ENCODE measurements around the gene GTF3C1.

DNA sequence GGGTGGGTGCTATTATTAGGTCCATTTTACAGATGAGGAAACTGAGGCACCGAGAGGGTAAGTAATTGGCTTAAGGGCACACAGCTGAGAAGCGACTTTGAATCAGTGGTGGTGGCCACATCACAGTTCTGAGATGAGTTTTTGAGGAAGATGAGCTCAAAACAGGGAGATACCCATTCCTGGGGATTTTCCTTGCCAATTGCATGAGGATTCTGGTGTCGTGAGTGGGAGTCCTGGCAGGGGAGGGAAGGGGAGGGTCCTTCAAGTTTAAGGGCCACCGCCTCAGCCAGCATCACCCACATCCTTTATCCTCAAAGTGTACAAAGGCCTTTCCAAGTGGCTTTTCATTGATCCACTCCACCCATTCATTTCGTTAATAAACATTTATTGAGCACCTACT lies 102.4 kb downstream of the GTF3C1 start:
- TF ChIP-seq, protein P1, sequence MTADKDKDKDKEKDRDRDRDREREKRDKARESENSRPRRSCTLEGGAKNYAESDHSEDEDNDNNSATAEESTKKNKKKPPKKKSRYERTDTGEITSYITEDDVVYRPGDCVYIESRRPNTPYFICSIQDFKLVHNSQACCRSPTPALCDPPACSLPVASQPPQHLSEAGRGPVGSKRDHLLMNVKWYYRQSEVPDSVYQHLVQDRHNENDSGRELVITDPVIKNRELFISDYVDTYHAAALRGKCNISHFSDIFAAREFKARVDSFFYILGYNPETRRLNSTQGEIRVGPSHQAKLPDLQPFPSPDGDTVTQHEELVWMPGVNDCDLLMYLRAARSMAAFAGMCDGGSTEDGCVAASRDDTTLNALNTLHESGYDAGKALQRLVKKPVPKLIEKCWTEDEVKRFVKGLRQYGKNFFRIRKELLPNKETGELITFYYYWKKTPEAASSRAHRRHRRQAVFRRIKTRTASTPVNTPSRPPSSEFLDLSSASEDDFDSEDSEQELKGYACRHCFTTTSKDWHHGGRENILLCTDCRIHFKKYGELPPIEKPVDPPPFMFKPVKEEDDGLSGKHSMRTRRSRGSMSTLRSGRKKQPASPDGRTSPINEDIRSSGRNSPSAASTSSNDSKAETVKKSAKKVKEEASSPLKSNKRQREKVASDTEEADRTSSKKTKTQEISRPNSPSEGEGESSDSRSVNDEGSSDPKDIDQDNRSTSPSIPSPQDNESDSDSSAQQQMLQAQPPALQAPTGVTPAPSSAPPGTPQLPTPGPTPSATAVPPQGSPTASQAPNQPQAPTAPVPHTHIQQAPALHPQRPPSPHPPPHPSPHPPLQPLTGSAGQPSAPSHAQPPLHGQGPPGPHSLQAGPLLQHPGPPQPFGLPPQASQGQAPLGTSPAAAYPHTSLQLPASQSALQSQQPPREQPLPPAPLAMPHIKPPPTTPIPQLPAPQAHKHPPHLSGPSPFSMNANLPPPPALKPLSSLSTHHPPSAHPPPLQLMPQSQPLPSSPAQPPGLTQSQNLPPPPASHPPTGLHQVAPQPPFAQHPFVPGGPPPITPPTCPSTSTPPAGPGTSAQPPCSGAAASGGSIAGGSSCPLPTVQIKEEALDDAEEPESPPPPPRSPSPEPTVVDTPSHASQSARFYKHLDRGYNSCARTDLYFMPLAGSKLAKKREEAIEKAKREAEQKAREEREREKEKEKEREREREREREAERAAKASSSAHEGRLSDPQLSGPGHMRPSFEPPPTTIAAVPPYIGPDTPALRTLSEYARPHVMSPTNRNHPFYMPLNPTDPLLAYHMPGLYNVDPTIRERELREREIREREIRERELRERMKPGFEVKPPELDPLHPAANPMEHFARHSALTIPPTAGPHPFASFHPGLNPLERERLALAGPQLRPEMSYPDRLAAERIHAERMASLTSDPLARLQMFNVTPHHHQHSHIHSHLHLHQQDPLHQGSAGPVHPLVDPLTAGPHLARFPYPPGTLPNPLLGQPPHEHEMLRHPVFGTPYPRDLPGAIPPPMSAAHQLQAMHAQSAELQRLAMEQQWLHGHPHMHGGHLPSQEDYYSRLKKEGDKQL (CRISPR knock-in tag; IDR thresholded peaks at IDR 0.05; ENCODE audit: low read depth), result no peak
- TF ChIP-seq ZNF207 (IDR thresholded peaks at IDR 0.05; ENCODE audit: borderline replicate concordance) (no peak), NCOA1 (CRISPR knock-in tag; IDR thresholded peaks at IDR 0.05) (no peak), MXI1 (IDR thresholded peaks at IDR 0.05; ENCODE audit: borderline replicate concordance, low read depth, low read length) (no peak), RAD21 (CRISPR knock-in tag; IDR thresholded peaks at IDR 0.05) (no peak), POLR2G (IDR thresholded peaks at IDR 0.05; ENCODE audit: low read depth, low read length) (no peak), MAFG (CRISPR knock-in tag; IDR thresholded peaks at IDR 0.05) (no peak), GTF3A (CRISPR knock-in tag; conservative IDR thresholded peaks at IDR 0.05) (no peak)

All from HepG2 (cell line).